IPS-18c (cell line): Measurements from ENCODE around the gene BCL2L13.
"Not testable (repeated sequence)": the region's sequence is repeated elsewhere in the genome, so short reads cannot be mapped to it uniquely, and the experiment has no call there.

Experiments
- H3K4me3 ChIP-seq: 2 replicates; pipeline ENCODE4 v1.7.0; 2013; ENCODE audit warnings: low read depth, mild to moderate bottlenecking, low read length, moderate library complexity; ENCODE audit not compliant: insufficient read depth
- H3K9me3 ChIP-seq: one replicate; pipeline ENCODE4 v1.6.1; 2013; ENCODE audit warnings: mild to moderate bottlenecking, low read length, moderate library complexity; ENCODE audit not compliant: control insufficient read depth, insufficient read depth

The BCL2L13 gene

DNA sequence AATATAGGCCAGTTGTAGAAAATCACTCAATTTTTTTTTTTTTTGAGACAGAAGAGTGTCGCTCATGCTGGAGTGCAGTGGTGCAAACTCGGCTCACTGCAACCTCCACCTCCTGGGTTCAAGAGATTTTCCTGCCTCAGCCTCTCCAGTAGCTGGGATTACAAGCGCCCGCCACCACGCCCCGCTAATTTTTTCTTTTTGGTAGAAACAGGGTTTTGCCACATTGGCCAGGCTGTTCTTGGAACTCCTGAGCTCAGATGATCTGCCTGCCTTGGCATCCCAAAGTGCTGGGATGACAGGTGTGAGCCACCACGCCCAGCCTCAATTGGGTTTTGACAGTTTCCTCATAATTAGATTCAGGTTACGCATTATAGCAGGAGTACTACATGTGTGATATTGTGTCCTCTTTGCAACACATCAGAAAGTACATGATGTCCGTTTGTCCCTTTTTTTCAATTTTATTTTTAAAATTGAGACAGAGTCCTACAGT is 7.4 kb upstream of the BCL2L13 start:
- Histone ChIP-seq H3K9me3 (no peaks in the 10 kb centered on the region), H3K4me3 (no peak overlapping the region)

DNA sequence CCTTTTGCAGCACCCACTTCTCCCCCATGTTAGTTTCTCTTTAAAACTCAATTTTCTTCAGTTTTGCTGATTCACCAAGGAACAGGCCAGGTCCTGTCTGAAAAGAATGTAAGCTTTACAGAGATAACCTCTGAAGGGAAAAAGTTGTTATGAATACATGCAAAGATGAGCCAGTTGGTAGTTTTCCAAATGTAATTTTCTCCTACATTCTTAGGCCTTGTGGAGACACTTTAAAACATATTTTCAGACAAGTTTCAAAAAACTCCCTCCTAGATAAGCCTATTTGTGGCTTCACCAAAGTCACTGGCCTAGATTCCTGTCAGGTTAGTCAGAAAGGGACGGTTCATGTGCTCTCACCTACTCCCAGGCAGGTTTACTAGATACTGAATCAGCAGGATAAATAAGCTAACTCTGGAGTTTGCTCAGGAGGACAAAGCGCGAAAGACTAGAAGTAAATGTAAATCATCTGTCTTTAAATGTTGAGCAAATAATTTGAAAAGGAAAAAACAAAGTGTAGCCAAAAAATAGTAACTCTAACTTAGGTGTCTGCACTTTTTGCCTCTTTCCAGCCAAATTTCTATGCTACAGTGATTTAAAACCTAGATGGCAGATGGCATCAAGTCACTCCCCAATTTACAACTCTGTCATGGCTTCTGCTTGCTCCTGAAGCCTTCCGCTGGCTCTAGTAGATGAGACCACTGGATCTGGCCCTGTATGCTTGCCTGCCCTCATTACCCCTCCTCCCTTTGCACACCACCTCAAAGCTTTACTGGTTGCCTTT is 5.2 kb upstream of the BCL2L13 start:
- Histone ChIP-seq H3K9me3 (no peaks in the 10 kb centered on the region), H3K4me3 (no peak overlapping the region)

DNA sequence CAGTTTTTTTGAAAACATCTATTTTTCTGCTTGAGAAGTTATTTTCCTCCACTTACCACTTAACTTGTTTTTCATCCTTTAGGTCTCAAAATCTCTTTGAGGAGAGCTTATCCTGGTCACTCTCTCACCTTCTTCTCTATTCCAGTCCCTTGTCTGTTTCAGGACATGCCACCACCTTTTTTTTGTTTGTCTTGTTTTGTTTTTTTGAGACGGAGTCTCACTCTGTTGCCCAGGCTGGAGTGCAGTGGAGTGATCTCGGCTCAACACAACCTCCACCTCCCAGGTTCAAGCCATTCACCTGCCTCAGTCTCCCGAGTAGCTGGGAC is 4.6 kb upstream of the BCL2L13 start:
- Histone ChIP-seq H3K4me3 (no peak overlapping the region), H3K9me3 (no peaks in the 10 kb centered on the region)

DNA sequence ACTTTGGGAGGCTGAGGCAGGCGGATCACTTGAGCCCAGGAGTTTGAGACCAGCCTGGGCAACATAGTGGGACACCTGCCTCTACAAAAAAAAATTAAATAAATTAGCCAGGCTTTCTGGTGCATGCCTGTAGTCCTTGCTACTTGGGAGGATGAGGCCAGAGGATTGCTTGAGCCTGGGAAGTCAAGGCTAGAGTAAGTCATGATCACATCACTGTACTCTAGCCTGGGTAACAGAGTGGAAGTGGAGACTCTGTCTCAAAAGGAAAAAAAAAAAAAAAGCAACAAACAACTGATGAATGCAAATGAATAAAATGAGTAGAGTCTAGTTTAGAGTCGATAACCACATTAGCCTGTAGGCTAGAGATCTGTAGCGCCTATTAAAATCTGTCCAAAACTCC is 3.9 kb upstream of the BCL2L13 start:
- no peaks in the 10 kb centered on the region for H3K9me3 ChIP-seq
- no peak overlapping the region for H3K4me3 ChIP-seq

DNA sequence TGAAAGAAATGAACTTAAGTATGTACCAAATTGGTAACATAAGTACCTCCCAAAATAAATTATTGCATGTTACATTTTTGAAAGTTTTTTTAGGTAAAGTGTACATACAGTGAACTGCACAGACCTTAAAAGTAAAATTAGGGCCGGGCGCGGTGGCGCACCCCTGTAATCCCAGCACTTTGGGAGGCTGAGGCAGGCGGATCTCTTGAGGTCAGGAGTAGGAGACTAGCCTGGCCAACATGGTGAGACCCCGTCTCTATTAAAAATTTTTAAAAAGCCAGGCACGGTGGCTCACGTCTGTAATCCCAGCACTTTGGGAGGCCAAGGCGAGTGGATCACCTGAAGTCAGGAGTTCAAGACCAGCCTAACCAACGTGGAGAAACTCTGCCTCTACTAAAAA is 1.7 kb upstream of the BCL2L13 start:
- not testable (repeated sequence) for H3K4me3 ChIP-seq, H3K9me3 ChIP-seq

DNA sequence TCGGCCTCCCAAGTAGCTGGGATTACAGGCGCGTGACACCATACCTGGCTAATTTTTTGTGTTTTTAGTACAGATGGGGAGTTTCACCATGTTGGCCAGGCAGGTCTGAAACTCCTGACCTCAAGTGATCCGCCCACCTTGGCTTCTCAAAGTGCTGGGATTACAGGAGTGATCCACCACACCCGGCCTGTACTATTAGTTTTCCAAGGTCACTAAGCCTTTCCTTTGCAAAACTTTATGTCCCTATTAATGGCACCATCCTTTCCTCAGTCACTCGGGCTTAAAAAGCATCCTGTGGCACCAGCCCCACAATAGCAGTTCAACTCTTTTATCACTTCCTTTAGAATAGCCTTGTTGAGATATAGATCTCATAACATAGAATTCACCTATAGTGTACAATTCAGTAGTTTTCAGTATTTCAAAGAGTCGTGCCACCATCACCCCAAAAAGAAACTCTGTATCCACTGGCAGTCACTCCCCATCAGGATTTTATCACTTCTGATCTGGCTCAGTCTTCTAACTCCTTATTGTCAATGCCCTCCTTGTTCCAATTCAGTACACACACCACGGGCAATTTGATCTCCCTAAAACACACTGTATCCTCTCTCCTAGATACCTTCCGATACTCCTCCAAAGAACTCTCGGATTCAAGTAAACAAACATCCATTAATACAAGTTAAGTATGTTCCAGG is 921 bp upstream of the BCL2L13 start:
- H3K4me3 ChIP-seq: peak overlapping the region; percentile 92

DNA sequence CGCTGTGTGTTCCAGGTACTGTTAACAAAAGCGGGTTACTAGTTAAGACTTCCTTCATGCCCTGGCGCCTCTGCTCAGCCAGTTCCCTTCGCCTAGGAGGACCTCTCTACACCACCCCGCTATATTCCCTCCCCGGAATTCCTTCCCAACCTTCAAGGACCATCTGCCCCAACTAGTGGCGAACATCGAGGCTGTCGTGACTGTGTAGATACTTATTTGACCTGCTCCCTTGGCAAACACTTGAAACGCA is 450 bp upstream of the BCL2L13 start:
- peaks cover 4% of the 10 kb centered on the region for H3K9me3 ChIP-seq

More for the DNA sequence above, 921 bp upstream of the BCL2L13 start:
- H3K9me3 ChIP-seq: peaks cover 4% of the 10 kb centered on the region

DNA sequence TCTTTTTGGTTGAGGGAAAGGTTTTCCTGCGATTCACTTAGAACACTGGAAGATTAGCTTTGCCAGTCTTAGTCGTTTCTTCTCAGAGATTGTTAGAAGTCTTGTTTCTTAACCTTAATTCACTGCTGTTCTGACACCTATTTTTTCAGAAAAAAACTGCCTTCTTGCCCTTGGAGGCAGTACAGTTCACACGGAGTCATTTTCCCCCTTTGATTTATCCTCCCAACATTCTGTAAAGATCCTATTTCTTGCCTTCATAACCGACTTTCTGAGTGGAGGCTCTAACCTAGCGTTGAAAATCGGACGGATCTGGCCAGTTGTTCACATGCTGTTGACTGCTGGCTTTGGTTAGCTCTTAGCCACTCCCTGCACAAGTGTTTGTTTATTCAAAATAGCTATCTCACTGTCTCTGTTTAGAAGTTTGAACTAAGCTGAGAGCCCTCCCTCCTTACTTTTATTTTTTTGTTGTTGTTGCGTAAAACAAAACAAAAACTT is 737 bp downstream of the BCL2L13 start:
- Histone ChIP-seq H3K9me3 (peaks cover 4% of the 10 kb centered on the region), H3K4me3 (peak overlapping the region; percentile 92)

More for the DNA sequence above, 450 bp upstream of the BCL2L13 start:
- H3K4me3 ChIP-seq: peak overlapping the region; percentile 92

DNA sequence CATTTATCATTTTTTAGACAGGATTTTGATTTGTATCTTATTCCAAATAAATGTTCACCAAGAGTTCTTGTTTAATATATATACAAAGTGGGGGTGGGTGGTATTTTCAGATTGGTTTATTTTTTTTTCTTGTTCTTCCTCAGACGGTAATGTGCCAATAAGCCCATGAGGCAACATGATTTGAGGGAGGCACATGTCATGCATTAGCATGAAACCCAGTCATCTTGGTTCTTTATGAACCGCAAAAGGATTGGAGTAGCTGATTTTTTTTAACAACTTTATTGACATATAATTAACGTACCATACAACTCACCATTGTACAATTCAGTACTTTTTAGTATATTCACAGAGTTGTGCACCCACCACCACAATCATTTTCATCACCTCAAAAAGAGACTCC is 2.7 kb downstream of the BCL2L13 start:
- H3K9me3 ChIP-seq: peaks cover 4% of the 10 kb centered on the region
- H3K4me3 ChIP-seq: no peak overlapping the region

DNA sequence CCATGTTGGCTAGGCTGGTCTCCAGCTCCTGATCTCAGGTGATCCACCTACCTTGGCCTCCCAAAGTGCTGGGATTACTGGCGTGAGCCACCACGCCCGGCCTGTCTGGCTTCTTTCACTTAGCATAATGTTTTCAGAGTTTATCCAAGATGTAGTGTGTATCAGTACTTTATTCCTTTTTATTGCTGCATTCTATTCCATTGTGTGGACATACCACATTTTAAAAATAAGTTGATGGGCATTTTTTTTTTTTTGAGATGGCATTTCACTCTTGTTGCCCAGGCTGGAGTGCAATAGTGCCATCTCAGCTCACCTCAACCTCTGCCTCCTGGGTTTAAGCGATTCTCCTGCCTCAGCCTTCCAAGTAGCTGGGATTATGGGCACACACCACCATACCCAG is 3.8 kb downstream of the BCL2L13 start:
- H3K4me3 ChIP-seq, H3K9me3 ChIP-seq: not testable (repeated sequence)

DNA sequence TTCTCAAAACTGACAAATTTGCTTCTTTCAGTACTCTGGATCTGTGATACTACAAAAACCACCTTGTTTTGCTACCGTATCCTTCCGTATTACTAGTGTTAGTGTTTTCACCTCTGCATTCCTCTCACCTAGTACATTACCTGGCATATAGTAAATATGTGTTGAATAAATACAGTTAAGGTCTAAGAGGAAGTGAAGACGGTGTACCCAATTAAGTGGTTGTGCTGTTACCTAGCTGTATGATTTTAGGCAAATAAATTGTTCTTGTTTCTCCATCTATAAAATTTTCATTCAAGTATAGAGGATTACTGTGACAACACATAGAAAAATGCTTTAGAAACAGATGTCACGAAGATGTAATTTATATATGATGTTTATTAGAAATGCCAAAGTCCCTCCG is 8.9 kb downstream of the BCL2L13 start:
- H3K9me3 ChIP-seq: no peaks in the 10 kb centered on the region
- H3K4me3 ChIP-seq: no peak overlapping the region

DNA sequence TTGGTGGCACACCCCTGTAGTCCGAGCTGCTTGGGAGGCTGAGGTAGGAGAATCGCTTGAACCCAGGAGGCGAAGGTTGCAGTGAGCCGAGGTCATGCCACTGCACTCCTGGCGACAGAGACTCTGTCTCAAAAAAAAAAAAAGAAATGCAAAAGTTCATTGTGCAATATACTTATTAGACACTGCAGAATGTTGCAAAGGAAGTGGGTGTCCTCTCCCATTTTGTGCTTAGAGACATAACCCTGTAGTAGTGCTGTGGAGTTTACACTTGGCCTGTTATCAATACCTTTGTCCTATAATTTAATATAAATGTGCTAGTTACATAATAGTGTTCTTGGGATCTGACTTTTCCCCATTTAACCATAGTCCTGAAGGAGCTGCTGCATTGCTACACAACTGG is 9.4 kb downstream of the BCL2L13 start:
- H3K9me3 ChIP-seq: no peaks in the 10 kb centered on the region
- no peak overlapping the region for H3K4me3 ChIP-seq

DNA sequence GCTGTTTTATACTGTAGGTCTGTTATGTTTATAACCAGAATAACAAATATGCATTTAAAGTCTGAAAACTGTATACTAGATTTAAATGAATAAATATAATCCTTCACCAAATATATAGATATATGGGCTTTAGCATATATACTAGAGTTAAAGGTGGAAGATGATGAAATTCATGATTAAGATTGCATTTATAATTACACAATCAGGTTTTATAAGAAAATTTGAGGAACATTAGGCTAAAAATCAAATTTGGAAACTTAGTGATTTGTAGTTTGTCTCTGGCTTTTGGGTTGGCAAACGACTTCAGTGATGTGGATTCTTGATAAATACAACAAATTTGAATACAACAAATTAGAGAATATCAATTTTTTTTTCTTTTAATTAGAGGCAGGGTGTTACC is 10.0 kb downstream of the BCL2L13 start:
- Histone ChIP-seq H3K4me3 (no peak overlapping the region), H3K9me3 (no peaks in the 10 kb centered on the region)

DNA sequence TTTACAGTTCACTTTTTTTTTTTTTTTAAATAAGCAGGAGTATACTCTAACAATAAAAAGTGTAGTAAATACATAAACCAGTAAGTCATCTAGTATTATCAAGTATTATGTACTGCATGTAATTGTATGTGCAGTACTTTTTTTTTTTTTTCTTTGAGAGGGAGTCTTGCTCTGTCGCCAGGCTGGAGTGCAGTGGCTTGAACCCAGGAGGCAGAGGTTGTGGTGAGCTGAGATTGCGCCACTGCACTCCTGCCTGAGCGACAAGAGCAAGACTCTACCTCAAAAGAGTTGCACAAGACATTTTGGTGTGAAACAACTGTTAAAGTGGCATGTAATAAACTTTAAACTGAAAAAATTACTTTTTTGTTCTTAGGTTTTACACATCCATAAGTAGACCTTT is 16.7 kb downstream of the BCL2L13 start:
- H3K4me3 ChIP-seq: no peak overlapping the region
- H3K9me3 ChIP-seq: no peaks in the 10 kb centered on the region

DNA sequence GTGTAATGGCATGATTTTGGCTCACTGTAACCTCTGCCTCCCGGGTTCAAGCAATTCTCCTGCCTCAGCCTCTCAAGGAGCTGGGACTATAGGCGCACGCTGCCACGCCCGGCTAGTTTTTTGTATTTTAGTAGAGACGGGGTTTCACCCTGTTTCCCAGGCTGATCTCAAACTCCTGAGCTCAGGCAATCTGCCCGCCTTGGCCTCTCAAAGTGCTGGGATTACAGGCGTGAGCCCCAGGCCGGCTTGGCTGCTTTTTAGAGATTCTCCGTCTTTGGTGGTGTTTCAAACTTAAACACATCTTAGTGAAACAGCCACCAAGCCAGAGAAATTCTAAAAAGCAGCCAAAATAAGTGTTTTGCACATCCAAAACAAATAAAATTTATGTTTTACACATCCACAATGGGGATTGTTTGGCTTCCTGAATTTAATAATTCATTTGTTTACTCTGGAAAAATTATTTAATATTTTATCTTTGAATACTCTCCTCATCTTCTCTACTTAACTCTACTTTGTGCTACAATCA is 18.4 kb downstream of the BCL2L13 start:
- H3K9me3 ChIP-seq: no peaks in the 10 kb centered on the region
- no peak overlapping the region for H3K4me3 ChIP-seq

DNA sequence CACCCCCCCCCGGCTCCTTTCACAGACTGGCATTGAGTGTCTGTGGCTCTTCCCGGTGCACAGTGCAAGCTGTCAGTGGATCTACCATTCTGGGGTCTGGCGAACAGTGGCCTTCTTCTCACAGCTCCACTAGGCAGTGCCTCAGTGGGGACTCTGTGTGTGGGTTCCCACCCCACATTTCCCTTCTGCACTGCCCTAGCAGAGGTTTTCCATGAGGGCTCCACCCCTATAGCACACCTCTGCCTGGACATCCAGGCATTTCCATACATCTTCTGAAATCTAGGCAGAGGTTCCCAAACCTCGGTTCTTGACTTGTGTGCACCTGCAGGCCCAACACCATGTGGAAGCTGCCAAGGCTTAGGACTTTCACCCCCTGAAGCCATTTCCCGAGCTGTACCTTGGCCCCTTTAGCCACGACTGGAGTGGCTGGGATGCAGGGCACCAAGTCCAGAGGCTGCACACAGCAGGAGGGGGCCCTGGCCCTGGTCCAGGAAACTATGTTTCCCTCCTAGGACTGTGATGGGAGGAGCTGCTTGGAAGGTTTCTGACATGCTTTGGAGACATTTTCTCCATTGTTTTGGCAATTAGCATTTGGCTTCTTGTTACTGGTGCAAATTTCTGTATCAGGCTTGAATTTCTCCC is 26.0 kb downstream of the BCL2L13 start:
- peaks cover 11% of the 10 kb centered on the region for H3K9me3 ChIP-seq
- H3K4me3 ChIP-seq: no peak overlapping the region

DNA sequence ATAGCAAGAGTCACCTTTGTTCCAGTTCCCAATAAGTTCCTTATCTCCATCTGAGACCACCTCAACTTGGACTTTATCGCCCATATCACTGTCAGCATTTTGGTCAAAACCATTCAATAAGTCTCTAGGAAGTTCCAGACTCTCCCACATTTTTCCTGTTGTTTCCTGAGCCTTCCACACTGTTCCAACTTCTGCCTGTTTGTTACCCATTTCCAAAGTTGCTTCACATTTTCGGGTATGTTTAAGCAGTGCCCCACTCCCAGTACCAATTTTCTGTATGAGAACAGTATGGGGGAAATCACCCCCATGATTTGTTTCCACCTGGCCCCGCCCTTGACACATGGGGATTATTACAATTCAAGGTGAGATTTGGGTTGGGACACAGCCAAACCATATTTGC is 26.7 kb downstream of the BCL2L13 start:
- Histone ChIP-seq H3K9me3 (peaks cover 11% of the 10 kb centered on the region), H3K4me3 (no peak overlapping the region)

DNA sequence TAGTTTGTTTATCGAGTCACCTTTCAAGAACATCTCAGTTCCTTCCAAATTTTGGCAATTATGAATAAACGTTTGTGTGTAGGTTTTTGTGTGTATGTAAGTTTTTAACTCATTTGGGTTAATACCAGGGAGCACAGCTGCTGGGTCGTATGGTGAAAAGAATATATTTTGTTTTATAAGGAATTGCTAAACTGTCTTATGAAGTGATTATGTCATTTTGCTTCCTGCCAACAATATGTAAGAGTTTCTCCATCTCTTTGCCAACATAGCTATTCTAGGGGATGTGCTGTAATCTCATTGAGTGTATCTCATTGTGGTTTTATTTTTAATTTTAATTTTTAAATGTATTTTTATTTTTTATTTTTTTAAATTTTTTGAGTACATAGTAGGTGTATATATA is 27.3 kb downstream of the BCL2L13 start:
- no peak overlapping the region for H3K4me3 ChIP-seq
- peaks cover 11% of the 10 kb centered on the region for H3K9me3 ChIP-seq
